22Rv1 (cell line): ENCODE measurements around the gene LILRB3.
"Not testable (repeated sequence)": the region's sequence is repeated elsewhere in the genome, so short reads cannot be mapped to it uniquely, and the experiment has no call there.

Experiments used
- ZFX ChIP-seq: fragments of 450-650 bp; IDR thresholded peaks from 2 replicates; pipeline ENCODE4 v1.6.1; 2017; ENCODE audit warnings: antibody characterized with exemption, borderline replicate concordance
- TF ChIP-seq, protein P1 (sequence below): fragments of 450-650 bp; IDR thresholded peaks from 2 replicates; pipeline ENCODE4 v1.5.1; 2017; ENCODE audit warnings: mild to moderate bottlenecking

DNA sequence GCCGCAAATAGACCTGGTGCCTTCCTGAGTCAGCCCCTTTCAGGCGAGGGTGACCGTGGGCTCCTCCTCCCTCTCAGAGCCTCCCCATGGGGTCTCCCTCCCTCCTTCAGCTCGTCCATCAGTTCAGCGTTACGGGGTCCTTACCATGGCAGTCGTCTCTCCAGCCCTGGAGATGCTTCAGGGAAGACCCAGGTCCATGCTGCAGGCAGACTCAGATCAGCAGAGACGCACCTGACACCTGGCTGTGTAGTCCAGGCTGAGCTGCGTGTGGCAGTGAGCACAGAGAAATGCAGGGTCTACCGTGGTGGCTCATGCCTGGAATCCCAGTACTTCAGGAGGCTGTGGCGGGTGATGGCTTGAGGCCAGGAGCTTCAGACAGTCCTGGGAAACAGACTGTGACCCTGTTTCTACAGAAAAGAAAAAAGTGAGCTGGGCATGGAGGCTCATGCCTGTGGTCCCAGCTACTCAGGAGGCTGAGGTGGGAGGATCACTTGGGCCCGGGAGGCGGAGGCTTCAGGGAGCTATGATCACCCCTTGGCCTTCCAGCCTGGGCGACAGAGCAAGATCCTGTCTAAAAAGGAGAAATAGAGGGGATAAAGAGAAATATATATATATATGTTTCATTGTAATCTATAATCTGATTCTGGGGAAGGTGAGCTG is 600 bp upstream of the LILRB3 start:
- TF ChIP-seq, protein P1, sequence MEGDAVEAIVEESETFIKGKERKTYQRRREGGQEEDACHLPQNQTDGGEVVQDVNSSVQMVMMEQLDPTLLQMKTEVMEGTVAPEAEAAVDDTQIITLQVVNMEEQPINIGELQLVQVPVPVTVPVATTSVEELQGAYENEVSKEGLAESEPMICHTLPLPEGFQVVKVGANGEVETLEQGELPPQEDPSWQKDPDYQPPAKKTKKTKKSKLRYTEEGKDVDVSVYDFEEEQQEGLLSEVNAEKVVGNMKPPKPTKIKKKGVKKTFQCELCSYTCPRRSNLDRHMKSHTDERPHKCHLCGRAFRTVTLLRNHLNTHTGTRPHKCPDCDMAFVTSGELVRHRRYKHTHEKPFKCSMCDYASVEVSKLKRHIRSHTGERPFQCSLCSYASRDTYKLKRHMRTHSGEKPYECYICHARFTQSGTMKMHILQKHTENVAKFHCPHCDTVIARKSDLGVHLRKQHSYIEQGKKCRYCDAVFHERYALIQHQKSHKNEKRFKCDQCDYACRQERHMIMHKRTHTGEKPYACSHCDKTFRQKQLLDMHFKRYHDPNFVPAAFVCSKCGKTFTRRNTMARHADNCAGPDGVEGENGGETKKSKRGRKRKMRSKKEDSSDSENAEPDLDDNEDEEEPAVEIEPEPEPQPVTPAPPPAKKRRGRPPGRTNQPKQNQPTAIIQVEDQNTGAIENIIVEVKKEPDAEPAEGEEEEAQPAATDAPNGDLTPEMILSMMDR = not testable (repeated sequence)
- not testable (repeated sequence) for TF ChIP-seq ZFX
